HepG2 (cell line): ENCODE measurements around the gene ARL4C.

Experiments used
- CEBPB ChIP-seq: IDR thresholded peaks from 2 replicates; pipeline ENCODE4 v1.6.1; 2011; ENCODE audit warnings: low read depth, low read length, improper control_type of control experiment, borderline replicate concordance
- CHD2 ChIP-seq: IDR thresholded peaks from 2 replicates; pipeline ENCODE4 v1.6.1; 2011; ENCODE audit warnings: low read depth, low read length, improper control_type of control experiment
- ELF4 ChIP-seq: sonication (generic); formaldehyde crosslinking; IDR thresholded peaks from 2 replicates; pipeline ENCODE4 v1.5.0; 2020; ENCODE audit warnings: missing genetic modification reagents, mild to moderate bottlenecking, moderate library complexity, borderline replicate concordance
- HNRNPH1 ChIP-seq: fragments of 200-400 bp; formaldehyde crosslinking; optimal IDR thresholded peaks from 2 replicates; pipeline ENCODE3; 2017; ENCODE audit warnings: mild to moderate bottlenecking, low read depth, low read length
- MAFG ChIP-seq: sonication (generic); formaldehyde crosslinking; IDR thresholded peaks from 2 replicates; pipeline ENCODE4 v1.5.1; 2020; ENCODE audit warnings: mild to moderate bottlenecking, missing genetic modification reagents
- POLR2AphosphoS2 ChIP-seq: IDR thresholded peaks from 2 replicates; pipeline ENCODE4 v1.6.1; 2011; ENCODE audit warnings: low read depth, low read length, improper control_type of control experiment

DNA sequence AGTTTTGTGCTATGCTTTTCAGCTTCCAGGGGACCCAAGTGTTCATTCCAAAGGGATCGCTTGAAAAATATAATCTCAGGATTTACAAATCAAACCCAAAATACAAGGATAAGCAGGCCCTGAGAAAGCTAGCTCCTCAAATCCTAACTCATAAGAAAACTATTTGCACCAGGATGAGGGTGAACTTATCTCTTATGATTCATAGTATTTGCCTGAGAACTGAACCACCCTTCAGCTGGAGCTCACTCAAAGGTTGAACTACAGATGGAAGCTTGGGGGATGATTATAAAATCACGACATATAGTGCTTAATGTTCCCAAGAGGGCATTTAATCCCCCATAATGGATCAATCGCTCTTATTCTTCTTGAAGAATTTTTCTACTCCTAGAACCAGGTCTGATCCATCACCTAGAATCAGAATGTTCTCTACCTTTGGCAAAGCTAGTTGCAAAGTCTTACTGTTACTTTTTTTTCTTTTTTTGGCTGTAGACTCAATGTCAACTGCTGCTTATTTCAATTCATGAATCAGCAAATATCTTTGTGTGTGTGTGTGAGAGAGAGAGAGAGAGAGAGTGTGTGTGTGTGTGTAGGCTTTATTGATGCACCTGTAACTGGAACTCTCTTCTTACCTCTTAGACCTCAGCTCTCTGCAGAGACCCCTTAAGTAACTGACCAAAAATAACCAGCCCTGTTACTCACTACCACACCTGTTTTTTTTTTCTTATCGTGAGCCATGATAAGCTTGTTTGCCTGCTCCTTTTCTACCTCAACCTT lies 44.8 kb downstream of the ARL4C start:
- no peak for TF ChIP-seq HNRNPH1
- TF ChIP-seq CEBPB: no peak
- no peak for TF ChIP-seq POLR2AphosphoS2
- no peak for TF ChIP-seq MAFG (CRISPR knock-in tag)
- TF ChIP-seq CHD2: no peak
- TF ChIP-seq ELF4 (CRISPR knock-in tag): no peak
